ENCODE measurements around the gene SUPT6H.

DNA sequence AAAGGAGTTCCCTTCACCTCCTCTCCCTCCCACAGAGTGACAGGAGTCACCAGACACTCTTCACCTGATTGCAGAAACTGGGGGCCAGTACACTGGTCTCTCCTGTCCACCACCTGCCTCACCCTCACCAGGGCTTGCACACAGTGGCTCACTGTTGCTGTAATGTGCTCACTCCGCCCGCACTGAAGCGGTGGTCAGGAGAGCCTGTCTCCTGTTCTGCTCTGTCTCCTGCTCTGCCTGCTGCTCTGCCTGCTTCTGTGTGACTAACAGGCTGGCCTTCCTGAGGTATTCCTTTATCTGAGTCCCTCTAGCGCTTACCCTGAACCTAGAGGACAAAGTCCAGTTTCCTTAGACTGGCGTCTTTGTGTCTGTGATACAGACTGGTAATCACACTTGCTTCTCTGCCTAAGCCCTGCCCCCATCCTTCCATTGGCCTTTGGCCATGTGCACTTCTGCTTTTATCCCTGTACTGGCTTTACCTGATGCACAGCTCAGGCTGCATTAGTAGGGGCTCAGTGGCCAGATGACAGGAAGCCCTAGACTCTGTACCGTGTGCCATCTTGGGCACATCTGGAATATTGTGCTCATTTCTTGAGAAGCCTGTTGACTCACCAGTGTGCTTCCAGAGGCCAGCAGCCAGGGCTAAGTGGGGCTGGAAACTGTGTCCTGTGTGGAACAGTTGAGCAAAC lies 36.4 kb downstream of the SUPT6H start:
- TF ChIP-seq, protein P1, sequence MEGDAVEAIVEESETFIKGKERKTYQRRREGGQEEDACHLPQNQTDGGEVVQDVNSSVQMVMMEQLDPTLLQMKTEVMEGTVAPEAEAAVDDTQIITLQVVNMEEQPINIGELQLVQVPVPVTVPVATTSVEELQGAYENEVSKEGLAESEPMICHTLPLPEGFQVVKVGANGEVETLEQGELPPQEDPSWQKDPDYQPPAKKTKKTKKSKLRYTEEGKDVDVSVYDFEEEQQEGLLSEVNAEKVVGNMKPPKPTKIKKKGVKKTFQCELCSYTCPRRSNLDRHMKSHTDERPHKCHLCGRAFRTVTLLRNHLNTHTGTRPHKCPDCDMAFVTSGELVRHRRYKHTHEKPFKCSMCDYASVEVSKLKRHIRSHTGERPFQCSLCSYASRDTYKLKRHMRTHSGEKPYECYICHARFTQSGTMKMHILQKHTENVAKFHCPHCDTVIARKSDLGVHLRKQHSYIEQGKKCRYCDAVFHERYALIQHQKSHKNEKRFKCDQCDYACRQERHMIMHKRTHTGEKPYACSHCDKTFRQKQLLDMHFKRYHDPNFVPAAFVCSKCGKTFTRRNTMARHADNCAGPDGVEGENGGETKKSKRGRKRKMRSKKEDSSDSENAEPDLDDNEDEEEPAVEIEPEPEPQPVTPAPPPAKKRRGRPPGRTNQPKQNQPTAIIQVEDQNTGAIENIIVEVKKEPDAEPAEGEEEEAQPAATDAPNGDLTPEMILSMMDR (IDR thresholded peaks at IDR 0.05), result no peak
- no peak for TF ChIP-seq POLR2A (IDR thresholded peaks at IDR 0.05)
